Activated CD4-positive, alpha-beta T cell treated with anti-CD3 and anti-CD28 coated beads for 1 hour (primary cell): Measurements from ENCODE around the gene HNRNPU.
A peak's percentile ranks its signal among the peaks of the same experiment; 100 is the strongest.
"Not testable (repeated sequence)": the region's sequence is repeated elsewhere in the genome, so short reads cannot be mapped to it uniquely, and the experiment has no call there.

Experiments used
- DNase-seq: peaks from one replicate; pipeline ENCODE4 v3.0.0-alpha.2; 2020

Gene HNRNPU

DNA sequence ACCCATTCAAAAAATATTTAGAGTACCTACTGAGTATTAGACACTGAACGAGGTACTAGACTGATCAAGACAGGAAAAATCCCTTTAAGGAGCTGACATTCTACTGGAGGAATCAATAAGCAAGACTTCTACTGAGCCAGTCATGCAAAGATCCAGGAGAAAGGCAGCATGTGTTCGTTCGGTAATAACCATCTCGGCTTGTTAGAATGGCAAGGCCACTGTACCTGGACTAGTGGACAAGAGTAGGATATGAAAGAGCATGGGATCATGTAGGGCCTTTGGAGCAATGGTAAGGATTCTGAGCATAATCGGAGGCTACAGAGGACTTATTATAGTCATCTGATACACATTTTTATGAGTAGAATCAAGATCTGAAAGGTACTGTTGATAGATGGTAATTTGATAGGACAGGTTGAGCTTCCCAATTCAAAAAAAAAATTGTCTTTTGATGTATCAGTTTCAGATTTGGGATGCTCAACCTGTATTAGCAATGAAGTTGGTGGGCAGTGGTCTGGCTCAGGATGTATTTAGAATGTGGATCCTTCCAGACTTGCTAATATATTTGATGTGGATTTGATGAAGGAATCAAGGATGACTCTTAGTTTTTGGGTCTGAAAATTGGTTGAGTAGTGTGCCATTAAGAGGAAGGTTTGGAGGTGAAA lies 26.6 kb downstream of the HNRNPU start:
- DNase-seq = no peak

DNA sequence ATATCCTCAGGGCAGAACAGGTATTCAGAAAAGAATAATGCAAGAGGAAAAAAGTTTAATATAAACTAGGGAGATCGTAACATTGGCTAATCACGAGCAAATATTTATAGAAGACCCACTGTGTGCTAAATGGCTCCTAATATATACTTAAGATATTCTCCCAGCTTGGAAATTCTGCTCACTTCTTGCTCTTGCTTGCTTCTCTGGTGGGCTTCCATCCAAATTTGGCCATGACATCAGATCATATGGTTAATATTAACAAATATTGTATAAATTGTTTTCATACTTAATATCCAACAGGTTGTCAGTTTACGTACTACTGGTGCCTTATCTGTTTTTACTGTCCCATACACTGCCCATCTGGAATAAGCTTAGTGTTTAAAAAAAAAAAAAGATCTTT lies 27.8 kb downstream of the HNRNPU start:
- no peak for DNase-seq

DNA sequence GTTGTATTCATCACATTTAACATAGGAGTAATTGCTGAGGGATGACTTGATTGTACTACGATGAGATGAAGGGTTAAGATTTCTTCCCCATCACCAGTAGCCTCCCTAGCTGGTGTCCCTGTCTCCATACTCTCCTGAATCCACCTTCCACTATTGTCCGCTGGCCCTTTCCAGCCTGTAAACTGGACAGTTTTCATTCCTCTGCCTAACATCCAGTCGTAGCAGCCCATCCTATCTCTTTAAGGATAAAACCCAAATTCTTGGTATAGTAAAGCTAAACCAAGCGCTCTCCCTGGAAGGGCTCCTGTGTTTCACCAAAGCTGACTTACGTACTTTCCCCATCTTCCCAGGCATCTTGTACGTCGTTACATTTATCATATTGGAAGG lies 28.2 kb downstream of the HNRNPU start:
- no peak for DNase-seq

DNA sequence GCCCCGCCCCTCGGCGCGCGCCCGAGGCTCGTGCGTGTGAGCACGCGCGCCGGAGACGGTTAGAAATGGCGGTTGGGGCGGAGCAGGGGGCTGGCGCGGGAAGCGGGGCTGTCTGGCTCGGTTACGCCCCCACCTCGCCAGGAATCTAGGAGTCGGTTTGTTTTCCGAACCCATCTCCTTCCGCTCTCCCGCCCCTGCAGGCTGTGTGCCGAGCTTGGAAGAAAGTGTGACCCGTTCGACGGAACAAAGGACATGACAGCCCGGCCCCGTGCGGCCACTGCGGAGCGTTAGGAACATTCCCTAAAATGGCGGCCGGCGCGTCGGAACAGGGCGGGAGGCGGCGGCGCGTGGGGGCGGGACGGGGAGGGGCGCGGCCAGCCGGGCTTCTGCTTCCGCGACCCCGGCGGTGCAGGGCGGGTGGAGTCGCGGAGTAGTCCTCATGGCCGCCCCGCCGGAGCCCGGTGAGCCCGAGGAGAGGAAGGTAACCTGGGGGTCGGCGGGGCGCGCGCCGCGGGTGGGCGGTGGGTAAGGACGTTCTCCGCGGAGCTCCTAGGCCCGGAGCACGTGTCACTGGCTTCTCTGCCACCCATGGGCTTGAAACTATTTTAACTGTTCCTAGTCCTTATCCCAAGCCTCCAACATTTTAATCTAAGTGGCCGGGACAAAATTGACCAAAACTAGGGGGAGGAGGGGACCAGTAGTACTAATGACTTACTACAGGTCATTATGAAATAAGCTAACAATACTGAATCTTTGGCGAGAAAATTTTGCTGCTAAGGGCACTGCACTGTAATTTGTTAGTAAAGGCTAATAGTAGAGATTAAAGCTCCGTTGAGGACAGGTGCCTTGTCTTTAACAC lies 28.8 kb downstream of the HNRNPU start, which contains the start of gene COX20:
COX20 (plus strand) TSS at position 383 of the 859 bp plus-strand sequence; CDS start at position 440, 57 bp downstream.
- peak; percentile 84 for DNase-seq

DNA sequence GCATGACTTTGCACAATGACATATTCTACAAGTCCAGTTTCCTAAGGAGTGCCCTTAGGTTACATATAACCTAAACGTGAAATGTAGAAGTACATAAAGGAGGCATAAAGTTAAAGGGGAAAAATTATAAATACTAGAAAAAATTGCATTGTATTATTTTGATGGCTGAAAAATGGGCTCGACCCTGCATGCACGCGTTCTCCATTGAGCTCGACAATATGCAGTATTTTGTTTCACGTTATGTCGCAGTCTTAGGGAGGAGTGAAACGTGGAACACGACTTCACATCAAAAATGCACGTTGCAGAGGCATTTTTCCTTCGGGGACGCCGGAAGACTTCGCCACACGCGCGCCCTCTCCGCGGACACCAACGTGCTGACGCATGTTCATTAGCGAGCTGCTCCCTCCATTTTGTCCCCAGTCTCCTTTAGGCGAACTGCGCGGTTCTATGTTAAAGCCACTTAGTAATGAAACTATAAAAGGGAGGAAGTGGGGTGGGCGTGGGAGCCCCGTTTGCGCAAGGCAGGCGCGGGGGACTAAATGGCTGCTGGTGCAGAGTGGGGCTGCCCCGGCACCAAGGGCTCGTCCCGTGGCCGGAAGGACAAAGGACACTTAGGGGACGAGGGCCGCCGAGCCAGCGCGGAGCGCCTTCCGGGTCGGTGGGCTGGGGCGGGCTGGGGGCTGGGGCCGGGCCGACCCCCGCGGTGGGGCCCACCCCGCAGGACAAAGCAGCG lies 29.6 kb downstream of the HNRNPU start:
- DNase-seq = peak; percentile 81

DNA sequence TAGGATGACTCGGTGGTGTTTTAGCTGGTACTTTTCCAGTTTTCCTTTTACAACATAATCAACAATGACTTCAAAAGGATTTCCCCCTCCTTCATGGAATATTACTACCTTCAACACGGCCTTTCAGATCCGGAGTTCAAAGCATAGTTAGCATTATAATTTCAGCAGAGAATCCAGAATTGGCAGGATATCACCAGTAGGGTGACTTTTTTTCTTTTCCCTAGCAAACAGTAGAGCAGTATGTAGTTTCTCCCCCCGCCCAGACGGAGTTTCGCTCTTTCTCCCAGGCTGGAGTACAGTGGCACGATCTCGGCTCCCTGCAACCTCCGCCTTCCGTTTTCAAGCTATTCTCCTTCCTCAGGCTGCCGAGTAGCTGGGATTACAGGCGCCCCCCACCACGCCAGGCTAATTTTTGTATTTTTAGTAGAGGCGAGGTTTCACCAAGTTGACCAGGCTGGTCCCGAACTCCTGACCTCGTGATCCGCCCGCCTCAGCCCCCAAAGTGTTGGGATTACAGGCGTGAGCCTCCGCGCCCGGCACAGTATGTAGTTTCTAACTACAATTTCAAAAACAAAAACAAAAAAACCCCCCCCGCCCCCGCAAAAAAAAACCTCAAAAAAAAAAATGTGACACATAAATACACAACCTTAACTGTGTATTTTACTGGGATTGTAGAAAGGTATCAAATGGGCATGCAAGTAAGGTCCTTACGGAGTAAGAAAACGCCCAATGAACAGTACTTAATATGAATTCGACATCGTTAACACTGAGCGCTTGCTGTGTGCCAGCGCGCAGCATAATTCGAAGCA lies 30.4 kb downstream of the HNRNPU start:
- DNase-seq = peak; percentile 15

DNA sequence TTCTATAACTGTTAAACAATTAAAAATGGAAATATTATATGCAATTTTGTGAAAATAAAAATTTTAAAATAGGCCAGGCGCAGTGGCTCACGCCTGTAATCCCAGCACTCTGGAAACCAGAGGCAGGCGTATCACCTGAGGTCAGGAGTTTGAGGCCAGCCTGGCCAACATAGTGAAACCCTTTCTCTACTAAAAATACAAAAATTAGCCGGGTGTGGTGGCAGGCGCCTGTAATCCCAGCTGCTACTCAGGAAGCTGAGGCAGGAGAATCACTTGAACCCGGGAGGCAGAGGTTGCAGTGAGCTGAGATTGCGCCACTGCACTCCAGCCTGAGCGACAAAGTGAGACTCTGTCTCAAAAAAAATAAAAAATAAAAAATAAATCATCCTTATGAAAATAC lies 31.1 kb downstream of the HNRNPU start:
- not testable (repeated sequence) for DNase-seq

DNA sequence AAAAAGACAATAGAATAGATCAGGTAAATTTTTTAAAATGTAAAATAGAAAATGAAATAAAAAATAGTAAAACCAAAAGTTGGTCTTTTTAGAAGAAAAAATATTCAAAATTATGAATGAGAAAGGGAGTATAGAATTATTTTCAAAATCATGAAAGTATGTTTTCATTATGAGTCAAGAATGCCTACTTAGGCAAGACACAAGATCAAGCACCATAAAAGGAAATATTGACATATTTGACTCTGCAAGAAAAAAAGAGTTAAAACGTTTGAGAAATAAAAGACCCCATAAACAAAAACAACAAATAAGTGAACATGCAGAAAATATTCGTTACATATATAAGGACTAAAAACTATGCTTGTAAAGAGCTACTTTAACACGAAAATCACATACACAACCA lies 33.7 kb downstream of the HNRNPU start:
- no peak for DNase-seq

DNA sequence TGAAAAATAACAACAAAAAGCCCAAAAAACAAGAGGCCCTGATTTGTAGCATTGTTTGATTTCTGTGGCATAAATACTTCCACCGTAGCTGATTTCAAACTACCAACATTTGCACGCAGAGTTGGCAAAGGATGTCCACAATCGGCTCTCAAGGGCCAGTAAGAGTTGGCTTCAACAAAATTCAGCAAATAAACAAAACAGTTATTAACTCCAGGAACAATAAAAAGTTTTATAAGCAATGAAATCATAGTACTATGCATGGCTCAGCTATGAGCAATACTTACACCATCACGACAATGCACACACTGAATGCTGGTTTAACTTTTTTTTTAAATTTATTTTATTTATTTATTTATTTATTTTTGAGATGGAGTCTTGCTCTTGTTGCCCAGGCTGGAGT lies 37.6 kb downstream of the HNRNPU start:
- DNase-seq = no peak

DNA sequence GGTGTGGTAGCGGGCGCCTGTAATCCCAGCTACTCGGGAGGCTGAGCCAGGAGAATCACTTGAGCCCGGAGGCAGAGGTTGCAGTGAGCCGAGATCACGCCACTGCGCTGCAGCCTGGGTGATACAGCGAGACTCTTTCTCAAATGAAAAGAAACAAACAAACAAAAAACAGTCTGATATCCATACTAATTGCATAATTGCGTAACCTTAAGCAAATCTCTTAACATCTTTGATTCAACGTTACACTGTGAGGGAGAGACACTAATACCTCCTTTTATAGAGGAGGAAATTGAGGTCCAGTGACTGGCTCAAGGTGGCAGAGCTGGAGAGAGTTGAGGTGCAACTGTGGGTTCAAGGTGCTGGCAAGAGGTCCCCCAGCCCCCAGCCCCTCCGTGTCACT lies 41.5 kb downstream of the HNRNPU start:
- DNase-seq = no peak

DNA sequence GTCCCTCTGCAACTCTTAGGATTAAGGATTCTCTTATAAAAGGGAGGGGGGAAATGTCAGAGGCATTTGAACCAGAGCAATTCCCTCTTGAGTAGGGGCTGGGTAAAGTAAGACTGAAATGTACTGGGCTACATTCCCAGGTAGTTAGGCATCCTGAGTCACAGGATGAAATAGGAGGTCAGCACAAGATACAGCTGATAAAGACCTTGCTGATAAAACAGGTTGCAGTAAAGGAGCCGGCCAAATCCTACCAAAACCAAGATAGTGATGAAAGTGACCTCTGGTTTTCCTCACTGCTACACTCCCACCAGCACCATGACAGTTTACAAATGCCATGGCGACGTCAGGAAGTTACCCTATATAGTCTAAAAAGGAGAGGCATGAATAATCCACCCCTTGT lies 43.2 kb downstream of the HNRNPU start:
- no peak for DNase-seq

DNA sequence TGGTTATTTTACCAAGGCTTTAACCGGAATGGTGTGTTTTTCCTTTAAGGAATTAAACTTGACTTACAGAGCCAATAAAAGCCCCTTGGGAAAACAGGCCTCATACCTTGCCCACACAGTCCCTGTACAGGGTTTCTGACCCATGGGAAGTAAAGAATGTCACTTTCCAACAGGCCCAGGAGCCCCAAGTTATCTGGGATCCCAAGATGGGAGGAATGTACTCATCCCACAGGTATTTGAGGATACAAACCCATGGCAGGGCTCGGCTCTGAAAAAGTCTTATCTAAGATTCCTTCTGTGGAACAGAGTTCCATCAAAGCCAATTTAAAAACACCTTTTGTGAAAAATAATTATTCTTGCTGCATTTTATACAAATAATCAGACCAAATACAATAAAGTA lies 44.2 kb downstream of the HNRNPU start:
- no peak for DNase-seq

DNA sequence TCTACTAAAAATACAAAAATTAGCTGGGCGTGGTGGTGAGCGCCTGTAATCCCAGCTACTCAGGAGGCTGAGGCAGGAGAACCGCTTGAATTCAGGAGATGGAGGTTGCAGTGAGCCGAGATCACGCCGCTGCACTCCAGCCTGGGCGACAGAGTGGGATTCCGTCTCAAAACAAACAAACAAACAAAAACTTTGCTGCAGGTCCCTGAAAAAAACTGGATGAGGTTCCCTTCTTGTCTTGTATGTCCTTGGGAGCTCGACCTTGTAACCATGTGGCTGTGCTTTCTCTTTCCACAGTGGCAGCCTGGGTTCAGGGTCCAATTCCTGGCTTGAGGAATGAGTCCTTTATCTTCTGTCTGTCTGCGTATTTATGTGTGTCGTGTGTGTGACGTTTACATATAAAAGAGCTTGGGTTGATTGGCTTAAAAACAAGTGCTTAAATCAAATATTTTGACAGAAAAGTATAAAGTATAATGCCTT lies 46.9 kb downstream of the HNRNPU start:
- no peak for DNase-seq

DNA sequence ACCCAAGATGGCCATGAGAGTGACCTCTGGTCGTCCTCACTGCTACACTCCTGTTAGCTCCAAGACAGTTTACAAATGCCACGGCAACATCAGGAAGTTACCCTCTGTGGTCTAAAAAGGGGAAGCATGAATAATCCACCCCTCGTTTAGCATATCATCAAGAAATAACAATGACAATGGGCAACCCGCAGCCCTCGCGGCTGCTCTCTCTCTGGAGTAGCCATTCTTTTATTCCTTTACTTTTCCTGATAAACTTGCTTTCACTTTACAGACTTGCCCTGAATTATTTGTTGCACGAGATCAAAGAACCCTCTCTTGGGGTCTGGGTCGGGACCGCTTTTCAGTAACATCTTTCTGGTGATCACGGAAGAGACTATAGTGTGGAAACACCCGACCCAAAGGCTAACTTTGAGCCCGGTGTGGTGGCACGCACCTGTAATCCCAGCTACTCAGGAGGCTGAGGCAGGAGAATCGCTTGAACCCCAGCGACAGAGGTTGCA lies 48.7 kb downstream of the HNRNPU start:
- no peak for DNase-seq

DNA sequence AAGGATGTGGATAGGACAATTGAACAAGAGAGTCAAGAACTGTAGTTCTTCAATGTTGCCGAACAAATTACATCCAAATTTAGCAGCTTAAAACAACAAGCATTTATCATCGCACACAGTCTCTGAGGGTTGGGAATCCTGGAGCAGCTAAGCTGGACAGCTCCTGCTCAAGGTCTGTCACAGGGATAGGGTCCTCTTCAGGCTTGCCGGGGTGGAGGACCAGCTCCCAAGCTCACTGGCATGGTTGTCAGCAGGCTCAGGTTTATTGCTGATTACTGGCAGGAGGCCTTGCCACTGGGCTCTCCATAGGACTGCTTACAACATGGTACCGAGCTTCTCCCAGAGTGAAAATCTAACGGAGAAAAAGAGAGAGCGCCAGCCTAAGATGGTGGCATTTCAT lies 51.0 kb downstream of the HNRNPU start:
- no peak for DNase-seq

DNA sequence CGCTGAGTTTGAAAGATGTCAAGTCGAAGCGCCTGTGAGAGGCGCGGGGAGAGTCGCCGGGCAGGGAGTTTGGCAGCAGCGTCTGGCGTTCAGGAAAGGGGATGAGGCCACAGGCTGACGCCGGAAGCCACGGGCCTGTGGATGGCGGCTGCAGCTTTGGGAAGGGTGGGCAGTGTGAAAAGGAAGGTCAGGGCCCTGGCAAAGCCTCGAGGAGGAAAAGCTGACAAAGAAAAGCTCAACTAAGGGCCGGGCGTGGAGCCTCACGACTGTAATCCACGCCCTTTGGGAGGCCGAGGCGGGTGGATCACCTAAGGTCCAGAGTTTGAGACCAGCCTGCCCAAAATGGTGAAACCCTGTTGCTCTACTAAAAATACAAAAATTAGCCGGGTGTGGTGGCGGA lies 54.1 kb downstream of the HNRNPU start:
- DNase-seq = no peak

DNA sequence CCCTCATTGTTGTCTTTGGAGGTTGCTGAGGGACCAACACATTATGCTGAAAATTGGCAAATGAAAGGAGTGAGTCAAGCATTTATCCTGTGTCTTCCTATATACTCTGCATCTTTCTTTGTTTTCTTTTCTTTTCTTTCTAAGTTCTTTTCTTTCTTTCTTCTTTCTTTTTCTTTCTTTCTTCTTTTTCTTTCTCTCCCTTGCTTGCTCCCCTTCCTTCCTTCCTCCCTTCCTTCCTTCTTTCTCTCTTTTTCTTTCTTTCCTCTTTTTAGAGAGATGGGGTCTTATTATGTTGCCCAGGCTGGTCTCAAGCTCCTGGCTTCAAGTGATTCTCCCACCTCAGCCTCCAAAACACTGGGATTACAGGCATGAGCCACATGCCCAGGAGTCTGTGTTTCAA lies 57.2 kb downstream of the HNRNPU start:
- no peak for DNase-seq

DNA sequence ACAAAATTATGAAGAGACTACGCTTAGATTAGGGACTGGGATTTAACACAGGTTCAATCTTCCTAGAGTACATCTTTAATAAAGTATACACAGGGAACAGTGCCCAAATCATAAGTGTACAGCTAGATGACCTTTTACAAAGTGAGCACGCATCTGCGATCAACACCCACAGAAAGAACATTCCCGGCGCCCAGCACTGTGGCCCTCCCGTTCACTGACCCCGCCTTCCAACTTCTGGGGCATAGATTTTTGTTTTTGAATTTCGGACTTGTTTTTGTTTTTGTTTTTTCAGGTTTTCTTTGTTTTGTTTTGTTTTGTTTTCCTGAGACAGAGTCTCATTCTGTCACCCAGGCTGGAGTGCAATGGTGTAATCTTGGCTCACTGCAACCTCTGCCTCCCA lies 59.5 kb downstream of the HNRNPU start:
- no peak for DNase-seq

DNA sequence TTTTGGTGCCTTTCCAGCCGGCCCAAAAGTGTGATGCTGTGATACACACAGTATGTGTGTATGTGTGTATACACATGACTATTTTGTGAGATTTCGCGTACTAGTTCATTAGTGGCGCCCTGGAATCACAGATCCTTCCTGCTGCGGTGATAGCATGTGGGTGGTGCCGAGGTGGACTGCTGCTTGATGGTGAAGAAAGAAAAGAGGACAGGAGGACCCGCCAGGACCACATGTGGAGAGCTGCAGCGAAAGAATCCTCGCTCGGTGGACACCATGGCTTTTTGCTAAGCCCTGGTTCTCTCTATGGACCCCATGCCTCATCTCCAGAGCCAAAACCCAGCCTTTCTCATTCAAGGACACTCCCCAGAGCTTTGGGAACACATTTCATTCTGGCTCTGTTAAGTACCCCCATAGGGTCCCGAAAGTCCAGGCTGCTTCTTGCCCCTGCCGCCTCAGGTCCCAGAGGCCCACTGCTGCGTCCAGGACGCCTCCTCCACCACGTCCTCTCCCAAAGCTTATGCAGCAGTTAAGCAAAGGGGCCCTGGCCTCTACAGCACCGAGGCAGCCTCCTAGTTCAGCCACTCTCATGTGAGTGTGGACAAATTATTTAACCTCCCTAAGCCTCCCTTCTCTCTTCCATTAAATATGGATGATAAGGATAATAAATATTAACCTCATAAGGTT lies 61.6 kb downstream of the HNRNPU start:
- DNase-seq = no peak

DNA sequence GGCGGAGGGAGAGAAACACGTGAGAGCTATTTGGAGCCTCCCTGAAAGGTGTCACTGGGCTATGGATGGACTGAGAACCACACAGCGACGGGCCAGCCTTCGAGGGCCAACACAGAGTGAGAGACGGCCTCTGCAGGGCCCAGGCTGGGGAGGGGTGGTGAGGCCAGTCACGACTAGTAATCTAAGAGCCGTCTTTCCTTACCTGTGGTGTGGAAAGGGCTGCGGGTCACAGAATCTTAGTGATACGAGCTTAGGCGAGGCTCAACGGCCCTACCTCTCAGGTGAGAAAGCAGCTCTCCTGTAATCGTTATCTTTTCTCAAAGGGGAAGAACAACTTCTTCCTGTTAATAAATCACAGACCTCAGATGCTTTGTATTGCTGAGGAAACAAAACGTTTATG lies 62.3 kb downstream of the HNRNPU start:
- DNase-seq = no peak

DNA sequence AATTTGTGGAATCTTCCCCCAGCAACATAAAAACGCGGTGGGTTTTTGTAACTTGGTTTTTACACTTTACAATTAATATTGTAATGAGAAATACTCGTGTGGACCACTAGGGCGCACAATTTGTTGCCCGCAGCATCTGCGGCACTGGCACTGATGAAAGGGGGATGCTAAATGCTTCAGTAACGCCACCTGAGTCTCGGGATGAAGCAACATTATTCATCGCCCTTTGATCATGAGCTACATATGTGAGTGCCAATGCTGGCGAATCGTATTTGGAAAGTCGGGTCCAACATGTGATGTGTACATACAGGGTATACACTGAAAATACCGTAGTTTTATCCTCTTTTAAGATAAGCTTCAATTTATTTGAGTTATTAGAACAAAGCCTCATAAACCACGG lies 63.1 kb downstream of the HNRNPU start:
- DNase-seq = peak; percentile 48

DNA sequence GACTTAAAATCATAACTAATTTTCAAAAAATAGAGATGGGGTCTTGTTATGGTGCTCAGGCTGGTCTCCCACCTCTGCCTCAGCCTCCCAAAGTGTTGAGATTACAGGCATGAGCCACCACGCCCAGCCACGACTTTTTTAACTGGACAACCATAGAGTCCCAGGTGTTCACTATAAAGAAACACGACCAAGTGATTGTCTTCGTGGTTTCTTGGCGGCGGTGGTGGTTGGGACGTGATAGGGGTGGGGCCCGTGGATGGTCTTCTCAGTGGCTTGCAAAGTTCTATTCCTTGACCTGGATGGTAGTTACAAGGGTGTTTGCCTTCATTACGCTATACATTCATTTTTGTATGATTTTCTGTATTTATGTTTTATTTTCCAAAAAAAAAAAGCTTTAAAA lies 63.5 kb downstream of the HNRNPU start:
- DNase-seq = no peak
